ENCODE data around the gene GRAMD1B.

GRCh38 chr11:123510579-123510905 lies 80.5 kb downstream of the GRAMD1B start:
- TF ChIP-seq CTCF (IDR thresholded peaks at IDR 0.05) (no peak), POLR2A (IDR thresholded peaks at IDR 0.05) (no peak)

All from esophagus squamous epithelium (tissue), 4 donors.